ENCODE data around the gene ZFP62. TPM values are rescaled to one million over a fixed set of nuclear protein-coding genes. Genes with fewer than 3 reads are reported as not detected.

The ZFP62 gene
- total RNA-seq, 1 donor from 2014 or later: 14.5 TPM

GRCh38 chr5:180910182-180910581, 49.1 kb upstream of the ZFP62 start:
- no peaks in the 10 kb centered on the region for H3K36me3 ChIP-seq (ENCODE audit: insufficient read depth, low read length)
- H3K9me3 ChIP-seq (ENCODE audit: insufficient read depth, low read depth, low read length): peaks cover 2% of the 10 kb centered on the region
- H3K4me1 Mint-ChIP-seq (ENCODE audit: low read depth, unreplicated experiment): peaks cover 7% of the 10 kb centered on the region
- no peak for TF ChIP-seq EZH2 (IDR thresholded peaks at IDR 0.05; ENCODE audit: insufficient read depth, low read length)
- no peak for TF ChIP-seq CTCF (IDR thresholded peaks at IDR 0.05; ENCODE audit: insufficient read depth, low read depth, low read length)
- no peaks in the 10 kb centered on the region for H3K4me1 ChIP-seq (ENCODE audit: insufficient read depth, low read length)
- no peaks in the 10 kb centered on the region for H3K36me3 Mint-ChIP-seq (ENCODE audit: low read depth, unreplicated experiment)
- H3K4me2 ChIP-seq (ENCODE audit: low read length): no peak overlapping the region
- no peak for DNase-seq (ENCODE audit: low read depth)
- no peaks in the 10 kb centered on the region for H3K79me2 ChIP-seq (ENCODE audit: insufficient read depth, low read length)
- H3K9me3 Mint-ChIP-seq (ENCODE audit: unreplicated experiment): peaks cover 5% of the 10 kb centered on the region
- FAIRE-seq: no peak
- no peak overlapping the region for H2AFZ ChIP-seq (ENCODE audit: low read depth, low read length)
- H3K4me3 ChIP-seq (ENCODE audit: insufficient read depth, low read depth, low read length): no peak overlapping the region
- no peak overlapping the region for H3K27ac ChIP-seq (ENCODE audit: low read depth, low read length)
- no peaks in the 10 kb centered on the region for H3K27me3 ChIP-seq (ENCODE audit: insufficient read depth, low read length)
- H3K4me3 Mint-ChIP-seq (ENCODE audit: unreplicated experiment): no peak overlapping the region
- H3K27ac Mint-ChIP-seq (ENCODE audit: unreplicated experiment): no peak overlapping the region
- no peak overlapping the region for H3K9ac ChIP-seq (ENCODE audit: low read length)
- H3K27me3 Mint-ChIP-seq (ENCODE audit: low read depth, unreplicated experiment): peaks cover 2% of the 10 kb centered on the region
- H4K20me1 ChIP-seq (ENCODE audit: insufficient read depth, low read length): no peaks in the 10 kb centered on the region

GRCh38 chr5:180909782-180910181, 48.7 kb upstream of the ZFP62 start:
- H3K27ac Mint-ChIP-seq (ENCODE audit: unreplicated experiment): no peak overlapping the region
- no peaks in the 10 kb centered on the region for H3K9me3 ChIP-seq (ENCODE audit: insufficient read depth, low read depth, low read length)
- TF ChIP-seq CTCF (IDR thresholded peaks at IDR 0.05; ENCODE audit: insufficient read depth, low read depth, low read length): no peak
- TF ChIP-seq EZH2 (IDR thresholded peaks at IDR 0.05; ENCODE audit: insufficient read depth, low read length): no peak
- H3K9me3 Mint-ChIP-seq (ENCODE audit: unreplicated experiment): peaks cover 5% of the 10 kb centered on the region
- no peak overlapping the region for H3K4me3 Mint-ChIP-seq (ENCODE audit: unreplicated experiment)
- H3K4me2 ChIP-seq (ENCODE audit: low read length): no peak overlapping the region
- H3K27ac ChIP-seq (ENCODE audit: low read depth, low read length): no peak overlapping the region
- H3K9ac ChIP-seq (ENCODE audit: low read length): no peak overlapping the region
- no peaks in the 10 kb centered on the region for H3K36me3 ChIP-seq (ENCODE audit: insufficient read depth, low read length)
- H3K79me2 ChIP-seq (ENCODE audit: insufficient read depth, low read length): no peaks in the 10 kb centered on the region
- no peaks in the 10 kb centered on the region for H4K20me1 ChIP-seq (ENCODE audit: insufficient read depth, low read length)
- no peaks in the 10 kb centered on the region for H3K36me3 Mint-ChIP-seq (ENCODE audit: low read depth, unreplicated experiment)
- FAIRE-seq (no peak), DNase-seq (ENCODE audit: low read depth) (no peak)
- H3K4me1 ChIP-seq (ENCODE audit: insufficient read depth, low read length): no peaks in the 10 kb centered on the region
- H3K4me3 ChIP-seq (ENCODE audit: insufficient read depth, low read depth, low read length): no peak overlapping the region
- H3K27me3 ChIP-seq (ENCODE audit: insufficient read depth, low read length): no peaks in the 10 kb centered on the region
- peaks cover 7% of the 10 kb centered on the region for H3K4me1 Mint-ChIP-seq (ENCODE audit: low read depth, unreplicated experiment)
- H2AFZ ChIP-seq (ENCODE audit: low read depth, low read length): no peak overlapping the region
- peaks cover 2% of the 10 kb centered on the region for H3K27me3 Mint-ChIP-seq (ENCODE audit: low read depth, unreplicated experiment)

- no peaks in the 10 kb centered on the region for H3K27me3 ChIP-seq (ENCODE audit: insufficient read depth, low read length)
- H3K4me2 ChIP-seq (ENCODE audit: low read length): no peak overlapping the region
- DNase-seq (ENCODE audit: low read depth): no peak
- no peak overlapping the region for H3K27ac Mint-ChIP-seq (ENCODE audit: unreplicated experiment)
- H3K9me3 ChIP-seq (ENCODE audit: insufficient read depth, low read depth, low read length): no peaks in the 10 kb centered on the region
- no peak for TF ChIP-seq CTCF (IDR thresholded peaks at IDR 0.05; ENCODE audit: insufficient read depth, low read depth, low read length)
- no peak for TF ChIP-seq EZH2 (IDR thresholded peaks at IDR 0.05; ENCODE audit: insufficient read depth, low read length)
- peaks cover 7% of the 10 kb centered on the region for H3K4me1 Mint-ChIP-seq (ENCODE audit: low read depth, unreplicated experiment)
- no peaks in the 10 kb centered on the region for H3K36me3 Mint-ChIP-seq (ENCODE audit: low read depth, unreplicated experiment)
- H3K9me3 Mint-ChIP-seq (ENCODE audit: unreplicated experiment): peaks cover 5% of the 10 kb centered on the region
- no peaks in the 10 kb centered on the region for H3K4me1 ChIP-seq (ENCODE audit: insufficient read depth, low read length)
- no peak overlapping the region for H3K4me3 Mint-ChIP-seq (ENCODE audit: unreplicated experiment)
- H3K36me3 ChIP-seq (ENCODE audit: insufficient read depth, low read length): no peaks in the 10 kb centered on the region
- no peaks in the 10 kb centered on the region for H3K79me2 ChIP-seq (ENCODE audit: insufficient read depth, low read length)
- H3K27me3 Mint-ChIP-seq (ENCODE audit: low read depth, unreplicated experiment): peaks cover 2% of the 10 kb centered on the region
- FAIRE-seq: no peak
- H3K27ac ChIP-seq (ENCODE audit: low read depth, low read length): no peak overlapping the region
- no peak overlapping the region for H2AFZ ChIP-seq (ENCODE audit: low read depth, low read length)
- H4K20me1 ChIP-seq (ENCODE audit: insufficient read depth, low read length): no peaks in the 10 kb centered on the region
- no peak overlapping the region for H3K9ac ChIP-seq (ENCODE audit: low read length)
- H3K4me3 ChIP-seq (ENCODE audit: insufficient read depth, low read depth, low read length): no peak overlapping the region
Observed at GRCh38 chr5:180908998-180909731, 48.1 kb upstream of the ZFP62 start.

Data from astrocyte (in vitro differentiated cells and primary cell).